NCI-H82 treated with DMSO at 0.1 percent for 48 hours (cell line): Measurements from ENCODE around the gene BCL2L15.
A peak's percentile ranks its signal among the peaks of the same experiment; 100 is the strongest.

Experiments
- DNase-seq: peaks from one replicate; lab custom pipeline; 2025; ENCODE audit not compliant: unreplicated experiment; lab: John Stamatoyannopoulos, UW

The BCL2L15 gene

GRCh38 chr1:113887402-113888175 is at the start of gene BCL2L15:
Gene BCL2L15 (minus strand): TSS chr1:113887581. CDS start chr1:113887375, 206 bp downstream.
- DNase-seq = no peak

GRCh38 chr1:113937146-113937545 is 49.8 kb upstream of the BCL2L15 start:
- DNase-seq = no peak

- DNase-seq = no peak
These were observed 48.6 kb upstream of the BCL2L15 start for GRCh38 chr1:113935970-113936369.

DNA sequence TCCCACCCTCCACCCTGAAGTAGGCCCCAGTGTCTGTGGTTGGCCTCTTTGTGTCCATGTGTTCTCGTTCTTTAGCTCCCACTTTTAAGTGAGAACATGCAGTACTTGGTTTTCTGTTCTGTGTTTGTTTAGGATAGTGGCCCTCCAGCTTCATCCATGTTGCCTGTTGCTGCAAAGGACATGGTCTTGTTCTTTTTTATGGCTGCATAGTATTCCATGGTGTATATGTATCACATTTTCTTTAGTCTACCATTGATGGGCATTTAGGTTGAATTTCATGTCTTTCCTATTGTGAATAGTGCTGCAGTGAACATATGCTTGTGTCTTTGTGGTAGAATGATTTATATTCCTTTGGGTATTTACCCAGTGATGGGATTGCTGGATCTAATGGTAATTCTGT is 47.8 kb upstream of the BCL2L15 start:
- no peak for DNase-seq

GRCh38 chr1:113934511-113935055 is 47.2 kb upstream of the BCL2L15 start:
- DNase-seq = no peak

GRCh38 chr1:113934006-113934405 is 46.6 kb upstream of the BCL2L15 start:
- no peak for DNase-seq

DNA sequence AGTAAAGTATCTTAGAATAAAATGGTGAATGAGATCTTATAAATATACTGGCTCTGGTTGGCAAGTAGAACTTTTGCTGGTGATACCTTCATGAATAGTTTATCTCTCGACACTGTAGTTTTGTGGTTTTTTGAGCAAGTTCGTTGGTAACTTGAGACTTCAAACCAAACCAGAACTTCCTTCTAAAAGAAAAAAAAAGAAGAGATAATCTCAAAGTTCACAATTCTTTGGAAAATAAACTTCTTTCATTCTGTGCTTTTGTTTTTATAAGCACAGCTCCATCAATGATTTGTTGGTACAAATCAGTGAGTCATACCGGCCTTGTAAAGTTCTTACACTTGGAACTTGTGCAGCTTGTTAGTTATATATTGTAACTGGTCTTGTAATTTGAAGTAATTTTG is 44.1 kb upstream of the BCL2L15 start:
- DNase-seq = no peak

DNA sequence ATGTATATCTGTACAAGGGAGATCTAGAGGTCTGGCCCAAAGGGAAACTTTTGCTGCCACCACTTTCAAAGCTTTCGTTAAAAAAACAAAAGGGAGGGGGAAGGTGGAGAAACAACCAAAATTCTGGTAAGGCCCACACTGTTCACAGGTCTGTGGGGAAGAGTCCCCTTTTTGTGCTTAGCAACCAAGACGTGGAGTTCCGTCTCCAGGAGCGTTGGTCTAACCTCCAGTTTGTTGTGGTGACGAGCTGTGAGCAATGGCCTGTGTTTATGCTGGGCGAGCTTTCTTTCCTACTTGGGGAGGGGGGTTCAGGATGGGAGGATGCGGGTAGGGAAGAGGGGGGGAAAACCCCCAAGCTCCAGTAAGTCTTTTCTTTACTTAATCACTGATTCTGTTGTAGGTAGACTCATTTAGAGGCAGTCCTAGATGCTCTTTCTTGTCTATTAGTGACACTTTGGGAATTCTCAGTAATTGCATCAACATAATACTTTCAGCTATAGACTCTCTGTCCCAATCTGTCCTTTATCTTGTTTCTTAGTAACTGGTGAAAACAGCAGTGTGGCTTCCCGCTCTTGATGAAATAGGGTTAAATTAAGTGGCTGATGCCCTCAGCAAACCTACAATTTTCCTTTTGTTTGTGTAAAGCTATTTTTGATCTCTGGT is 43.2 kb upstream of the BCL2L15 start:
- DNase-seq = peak; percentile 65

DNA sequence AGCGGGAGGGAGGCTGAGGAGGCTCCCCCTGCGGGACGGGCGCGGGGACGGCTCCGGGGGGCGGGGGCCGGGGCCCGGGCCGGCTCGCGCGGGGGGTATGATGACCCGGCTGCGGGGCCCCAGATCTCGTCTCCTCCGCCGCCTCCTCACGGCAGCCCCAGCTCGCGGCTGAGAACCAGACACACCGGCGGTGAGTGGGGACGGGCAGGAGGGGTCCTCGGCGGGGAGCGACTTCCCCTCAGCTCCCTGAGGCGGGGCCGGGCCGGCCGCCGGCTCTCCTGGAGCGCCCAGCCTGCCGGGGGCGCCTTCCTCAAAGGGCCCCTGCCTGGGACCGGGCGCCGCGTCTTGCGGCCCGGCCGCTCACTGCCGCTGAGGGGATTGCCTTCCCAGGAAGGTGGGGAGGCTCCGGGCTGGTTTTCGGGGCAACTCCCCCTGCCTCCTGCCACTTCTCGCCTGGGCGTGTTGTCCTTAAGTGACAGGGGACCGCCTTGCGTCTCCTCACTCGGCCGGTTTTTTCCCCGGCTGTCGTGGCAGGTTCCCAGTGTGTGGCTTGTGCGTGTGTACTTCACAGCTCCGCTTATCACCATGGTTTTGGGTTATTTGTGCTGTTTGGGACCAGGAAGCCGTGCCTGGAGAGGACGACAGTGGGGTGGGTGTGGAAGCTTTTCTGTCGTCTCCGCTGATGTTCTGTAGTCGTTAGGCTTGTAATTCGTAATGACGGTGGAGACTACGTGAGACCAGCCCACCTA is 42.5 kb upstream of the BCL2L15 start:
- DNase-seq = no peak

- DNase-seq = peak; percentile 94
These were observed 41.8 kb upstream of the BCL2L15 start, which contains the start of gene HIPK1 for GRCh38 chr1:113928941-113929749. Gene HIPK1 (plus strand): TSS chr1:113929324.

DNA sequence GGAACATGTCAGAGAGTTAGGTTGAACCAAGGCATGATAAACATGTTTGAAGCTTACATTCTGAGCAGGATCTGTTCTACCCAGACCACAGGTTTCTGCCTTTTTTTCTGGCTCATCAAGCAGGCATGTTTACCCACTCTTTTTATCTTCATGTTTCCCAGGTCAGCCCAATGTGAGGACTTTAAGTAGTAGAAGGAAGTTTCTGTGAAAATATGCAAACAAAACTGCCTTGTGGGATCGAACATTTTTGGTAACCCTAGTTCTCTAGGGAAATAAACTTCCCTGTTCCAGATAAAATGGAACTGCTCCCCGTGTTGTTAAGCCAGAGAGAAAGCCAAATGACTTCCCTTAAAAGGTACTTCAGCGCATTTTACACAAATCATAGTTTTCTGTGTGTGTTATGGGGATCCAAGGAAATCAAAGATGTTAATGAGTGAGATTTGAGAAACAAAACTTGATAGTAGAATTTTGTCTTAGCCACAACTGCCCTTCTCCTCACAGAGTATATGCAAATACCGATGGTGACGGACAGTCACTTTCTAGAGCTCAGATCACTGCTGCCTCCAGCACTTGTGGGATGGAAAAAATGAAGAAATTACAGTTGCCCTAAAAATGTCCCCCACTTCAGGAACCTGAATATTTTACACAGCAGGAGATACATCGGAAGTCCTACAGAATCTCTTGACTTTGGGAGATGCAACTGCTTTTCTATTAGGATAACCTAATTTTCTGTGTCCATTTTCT is 41.0 kb upstream of the BCL2L15 start:
- DNase-seq = no peak

DNA sequence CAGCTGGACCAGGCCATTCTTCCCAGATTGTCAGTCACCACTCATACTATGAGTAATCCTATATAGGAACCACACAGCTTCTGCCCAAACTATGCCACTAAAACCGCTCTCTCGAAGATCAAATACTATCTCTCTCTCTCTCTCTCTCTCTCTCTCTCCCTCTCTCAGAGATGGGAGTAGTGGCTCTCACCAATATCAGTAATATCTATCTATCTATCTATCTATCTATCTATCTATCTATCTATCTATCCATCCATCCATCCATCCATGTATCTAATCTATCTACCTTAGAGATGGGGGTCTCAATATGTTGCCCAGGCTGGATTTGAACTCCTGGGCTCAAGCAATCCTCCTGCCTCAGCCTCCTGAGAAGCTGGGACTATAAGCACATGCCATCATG is 37.1 kb upstream of the BCL2L15 start:
- no peak for DNase-seq

- DNase-seq = no peak
These were observed 35.6 kb upstream of the BCL2L15 start for GRCh38 chr1:113922957-113923356.

GRCh38 chr1:113918243-113918642 is 30.9 kb upstream of the BCL2L15 start:
- no peak for DNase-seq

- no peak for DNase-seq
These were observed 30.2 kb upstream of the BCL2L15 start for GRCh38 chr1:113917400-113918082.

DNA sequence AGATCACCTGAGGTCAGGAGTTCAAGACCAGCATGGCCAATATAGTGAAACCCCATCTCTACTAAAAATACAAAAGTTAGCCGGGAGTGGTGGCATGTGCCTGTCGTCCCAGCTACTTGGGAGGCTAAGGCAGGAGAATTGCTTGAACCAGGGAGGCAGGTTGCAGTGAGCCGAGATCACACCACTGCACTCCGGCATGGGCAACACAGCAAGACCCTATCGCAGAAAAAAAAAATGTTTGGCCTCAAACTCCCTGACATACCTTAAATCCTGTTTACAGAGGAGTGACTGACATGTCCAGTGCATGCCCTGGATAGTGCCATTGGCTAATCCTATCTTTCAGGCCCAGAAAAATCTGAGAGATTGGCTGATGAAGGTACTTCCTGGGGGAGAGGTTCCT is 29.6 kb upstream of the BCL2L15 start:
- no peak for DNase-seq

DNA sequence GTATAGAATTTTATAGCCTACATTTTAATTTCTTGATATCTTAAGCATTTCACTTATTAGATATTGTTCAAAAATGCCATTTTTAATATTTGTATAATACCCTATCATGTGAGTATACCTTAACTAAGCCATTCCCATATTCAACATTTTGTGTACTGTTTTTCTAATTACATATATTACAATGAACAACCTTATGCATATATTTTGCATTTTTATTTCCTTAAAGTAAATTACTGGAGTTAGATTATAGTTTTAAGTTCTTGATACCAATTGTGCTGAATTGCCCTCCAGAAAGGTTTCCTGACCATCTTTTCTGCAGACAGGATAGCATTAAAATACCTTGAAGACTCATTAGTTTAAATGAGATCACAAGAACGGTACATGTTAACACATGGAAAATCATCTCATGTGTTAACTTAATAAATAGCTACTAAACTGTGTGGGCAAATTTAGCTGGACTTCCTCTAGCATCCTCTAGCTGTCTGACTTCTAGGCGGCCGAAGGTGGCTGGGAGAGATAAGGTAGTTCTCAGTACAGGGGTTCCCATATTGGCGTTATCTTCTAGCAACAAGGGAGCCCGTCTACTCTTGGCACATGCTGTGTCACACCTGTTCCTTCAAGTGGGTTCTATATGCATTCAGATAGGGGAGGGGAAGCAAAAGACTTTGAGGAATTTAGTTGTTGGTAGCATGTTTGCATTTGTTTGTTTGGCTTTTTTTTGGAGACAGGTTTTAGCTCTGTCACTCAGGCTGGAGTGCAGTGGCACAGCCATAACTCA is 26.7 kb upstream of the BCL2L15 start:
- no peak for DNase-seq

DNA sequence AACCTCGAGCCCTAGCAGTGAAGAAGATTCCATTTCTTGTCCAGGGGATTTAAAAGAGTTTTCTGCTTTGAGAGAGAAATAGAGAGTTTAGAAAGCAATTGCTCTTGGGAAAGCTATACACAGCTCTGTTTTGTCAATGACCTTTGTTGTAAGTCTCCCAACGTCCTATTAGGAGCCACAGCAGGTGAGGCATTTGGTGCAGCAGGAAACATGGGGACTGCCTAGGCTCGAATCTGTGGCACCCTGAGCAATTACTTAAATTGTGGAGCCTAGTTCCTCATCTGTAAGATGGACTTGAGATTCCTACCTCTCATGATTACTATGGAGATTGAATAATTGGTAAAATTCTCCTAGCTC is 25.9 kb upstream of the BCL2L15 start:
- no peak for DNase-seq
